T follicular helper cell (primary cell): ENCODE measurements around the gene KLF15.

ENCODE experiments used
- DNase-seq: peaks from one replicate; pipeline ENCODE4 v3.0.0-alpha.2; 2020; ENCODE audit warnings: low read depth

Gene KLF15

DNA sequence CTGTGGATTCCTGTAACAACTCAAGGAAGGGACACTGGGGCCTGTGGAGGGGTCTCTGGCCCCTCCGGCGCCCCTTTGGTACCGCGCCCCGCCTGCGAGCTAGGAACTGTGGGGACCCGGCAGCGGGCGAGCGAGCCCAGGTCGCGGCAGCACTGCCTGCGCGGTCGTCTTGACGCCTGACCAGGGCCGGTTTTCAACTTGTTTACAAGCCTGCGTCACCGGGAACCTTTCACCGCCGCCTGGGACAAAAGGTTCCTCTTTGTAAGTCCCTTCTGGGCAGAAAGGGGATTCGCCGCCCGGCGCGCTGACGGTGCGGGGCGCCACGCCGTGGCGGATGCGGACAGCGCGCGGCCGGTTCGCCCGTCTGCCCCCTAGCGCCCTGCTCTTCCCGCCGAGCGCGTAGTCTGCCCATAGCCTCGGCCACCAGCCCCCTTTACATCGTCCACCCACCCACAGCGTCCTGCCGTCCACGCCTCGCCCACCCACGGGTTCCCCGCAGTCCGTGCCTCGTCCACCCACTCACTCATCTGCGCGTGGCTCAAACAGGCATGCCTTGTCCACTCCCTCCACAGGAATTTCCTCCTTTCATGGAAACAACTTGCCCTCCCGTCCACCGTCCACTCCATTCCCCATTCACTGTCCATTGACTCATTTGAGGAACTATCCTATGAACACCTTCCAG, 32.0 kb upstream of the KLF15 start:
- no peak for DNase-seq

DNA sequence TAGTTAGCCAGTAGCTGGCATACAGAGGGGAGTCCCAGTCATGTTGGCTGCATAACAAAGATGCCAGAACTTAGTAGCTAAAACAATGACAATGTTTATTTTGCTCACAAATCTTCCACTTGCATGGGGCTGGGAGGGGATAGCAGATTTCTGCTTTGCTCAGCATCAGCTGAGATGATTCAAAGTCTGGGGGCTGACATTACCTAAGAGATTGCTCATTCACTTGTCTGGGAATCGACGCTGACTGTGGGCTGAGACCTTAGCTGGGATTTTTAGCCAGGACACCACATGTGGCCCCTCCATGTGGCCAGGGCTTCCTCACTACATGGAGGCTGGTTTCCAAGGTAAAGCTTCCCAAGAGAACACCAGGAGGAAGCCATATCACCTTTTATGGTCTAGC, 24.8 kb upstream of the KLF15 start:
- no peak for DNase-seq

DNA sequence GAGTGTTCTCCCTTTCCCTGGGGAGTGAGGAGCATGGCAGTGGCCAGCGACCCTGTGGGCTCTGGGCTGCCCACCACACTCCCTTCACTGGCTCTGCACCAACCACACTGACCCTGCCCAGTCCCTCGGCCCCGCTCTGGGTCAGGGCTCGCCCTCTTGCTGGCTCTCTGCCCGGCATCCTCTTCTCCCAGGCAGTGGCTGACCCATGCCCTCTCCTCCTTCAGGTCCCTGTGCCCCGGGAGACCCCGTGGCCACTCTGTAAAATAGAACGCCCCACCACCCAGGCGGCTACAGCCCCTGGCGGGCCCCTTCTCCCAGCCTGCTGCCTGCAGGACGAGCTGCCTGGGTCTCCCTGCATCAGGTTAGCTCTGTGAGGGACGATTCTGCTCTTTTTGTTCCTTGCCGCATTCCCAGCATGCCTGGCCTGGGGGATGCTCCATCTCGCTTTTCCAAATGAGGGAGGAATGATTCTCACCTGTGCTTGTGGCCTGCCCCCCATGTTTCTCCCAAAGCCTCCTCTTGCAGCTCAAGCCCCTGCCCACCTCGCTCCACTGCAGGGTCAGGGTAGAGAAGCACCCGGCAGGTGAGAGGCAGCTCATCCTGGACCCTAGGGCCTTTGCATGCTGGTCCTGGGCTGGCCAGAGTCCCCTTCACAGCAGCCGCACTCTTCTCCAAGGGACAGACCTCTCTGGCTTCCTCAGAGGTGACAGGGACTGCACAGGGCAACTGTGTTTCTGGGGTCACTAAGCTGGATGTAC, 23.0 kb upstream of the KLF15 start:
- no peak for DNase-seq

DNA sequence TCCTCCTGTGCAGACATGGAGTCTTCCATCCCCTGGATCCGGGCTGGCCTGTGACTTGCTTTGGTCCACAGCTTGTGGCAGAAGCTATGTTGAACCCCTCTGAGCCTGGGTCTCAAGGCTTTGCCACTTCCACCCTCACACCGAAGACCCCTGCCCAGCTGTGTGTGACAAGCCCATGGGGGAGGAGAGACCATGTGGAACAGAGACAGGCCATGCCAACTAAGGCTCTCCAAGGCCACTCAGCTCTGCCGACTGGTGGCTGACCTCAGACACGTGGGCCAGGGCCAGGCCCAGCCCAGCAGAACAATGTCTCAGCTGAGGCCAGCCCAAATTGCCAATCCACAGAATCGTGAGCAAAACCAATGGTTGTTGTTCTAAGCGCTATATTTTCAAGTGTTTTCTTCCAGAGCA, 21.1 kb upstream of the KLF15 start:
- no peak for DNase-seq

DNA sequence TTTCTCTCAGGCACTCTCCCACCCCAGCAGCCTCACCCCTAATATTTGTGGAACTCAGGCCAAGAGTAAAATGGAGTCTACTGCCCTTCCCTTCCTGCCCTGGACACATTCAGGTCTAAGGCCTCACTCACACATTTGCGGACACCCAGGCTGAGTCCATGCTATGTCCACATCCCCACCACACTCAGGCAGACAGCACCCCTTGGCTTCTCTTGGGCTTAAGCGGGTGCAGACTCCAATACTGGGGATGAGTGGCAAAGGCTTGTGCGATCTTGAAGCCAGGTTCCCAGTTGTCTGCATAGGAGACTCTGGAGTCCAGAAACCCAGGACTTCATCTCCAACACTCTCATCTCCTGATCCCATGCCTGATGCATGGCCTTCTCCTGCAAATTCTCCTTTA, 20.0 kb upstream of the KLF15 start:
- DNase-seq: no peak

DNA sequence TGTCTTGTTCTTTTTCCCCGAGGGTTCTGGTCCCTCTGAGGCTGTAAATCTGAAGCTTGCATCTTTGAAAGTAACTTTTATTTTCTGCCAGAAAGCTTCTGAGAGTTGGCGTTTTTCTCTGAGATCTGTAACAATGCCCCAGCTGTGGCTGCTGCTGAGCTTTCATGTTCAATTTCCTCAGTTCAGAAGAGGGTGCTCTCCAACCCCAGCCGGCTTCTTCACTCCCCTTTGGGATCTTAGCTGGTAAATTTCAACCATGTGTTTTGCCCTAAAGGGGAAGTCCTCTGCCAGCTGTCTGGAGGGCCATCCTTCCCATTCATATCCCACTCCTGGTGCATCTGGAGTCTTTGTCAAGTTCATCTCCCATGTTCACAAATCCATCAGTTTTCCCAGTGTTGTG, 19.2 kb upstream of the KLF15 start:
- no peak for DNase-seq

DNA sequence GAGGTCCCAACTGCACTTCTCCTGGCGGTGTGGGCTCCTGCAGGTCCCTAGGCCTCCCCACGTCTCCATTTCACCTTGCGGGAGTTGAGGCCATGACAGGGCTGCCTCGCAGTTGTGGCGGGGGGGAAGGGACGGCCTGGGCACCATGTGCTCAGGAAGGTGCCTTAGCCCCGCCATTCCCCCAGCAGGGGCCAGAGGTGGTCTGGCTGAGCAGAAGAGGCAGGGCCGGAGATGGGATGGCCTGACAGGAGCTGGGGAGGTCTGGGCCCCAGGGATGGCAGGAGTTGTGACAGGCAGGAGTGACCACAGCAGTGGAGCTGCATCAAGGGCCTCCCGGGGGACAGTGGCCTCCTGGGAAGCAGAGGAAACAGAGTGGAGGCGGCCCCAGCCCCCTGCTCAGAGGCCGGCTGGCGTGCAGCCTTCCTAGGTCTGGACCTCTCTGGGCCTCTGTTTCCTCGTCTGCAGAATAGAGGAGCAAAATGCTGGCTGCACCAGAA, 18.7 kb upstream of the KLF15 start:
- DNase-seq: no peak

DNA sequence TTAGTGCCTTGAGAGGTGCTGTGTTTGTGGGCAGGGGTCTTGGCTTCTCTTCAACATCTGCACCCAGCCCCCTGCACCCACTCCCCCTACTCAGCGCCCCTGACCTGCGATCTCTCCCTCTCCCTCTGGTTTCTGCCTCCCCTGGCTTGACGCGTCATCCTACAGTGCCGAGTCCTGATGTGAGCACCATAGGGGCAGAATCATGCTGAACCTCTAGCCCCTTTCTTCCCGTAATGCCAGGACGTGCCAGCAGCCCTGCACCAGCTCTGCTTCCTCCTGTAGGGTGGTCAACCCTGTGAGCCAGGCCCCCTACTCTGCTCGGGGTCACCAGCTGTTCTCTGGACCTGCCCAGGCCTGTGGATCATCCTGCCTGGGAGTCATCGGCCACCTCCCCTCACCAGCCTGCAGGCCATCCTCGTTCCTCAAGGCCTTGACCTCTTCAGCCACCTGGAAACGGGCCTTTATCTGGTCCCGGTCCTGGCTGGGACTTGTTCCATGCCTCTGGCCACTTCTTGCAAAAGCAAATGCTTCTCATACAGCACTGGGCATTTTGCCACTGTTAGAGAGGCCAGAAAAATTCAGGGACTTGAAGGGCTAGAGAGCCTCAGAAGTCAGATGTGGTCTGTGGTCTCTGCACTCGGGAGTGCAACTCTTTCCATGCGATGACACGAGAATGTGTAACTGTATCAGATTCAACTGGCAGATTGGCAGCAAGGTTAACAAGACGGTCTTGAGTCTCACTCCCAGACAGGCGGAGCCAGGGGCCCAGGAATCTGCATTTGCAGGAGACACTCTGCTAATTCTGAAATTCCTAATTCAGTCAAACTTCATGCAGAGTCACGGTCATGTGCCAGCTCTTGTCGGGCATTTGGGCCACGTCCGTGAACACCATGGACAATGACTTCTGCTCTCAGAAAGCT, 16.7 kb upstream of the KLF15 start:
- DNase-seq: no peak

DNA sequence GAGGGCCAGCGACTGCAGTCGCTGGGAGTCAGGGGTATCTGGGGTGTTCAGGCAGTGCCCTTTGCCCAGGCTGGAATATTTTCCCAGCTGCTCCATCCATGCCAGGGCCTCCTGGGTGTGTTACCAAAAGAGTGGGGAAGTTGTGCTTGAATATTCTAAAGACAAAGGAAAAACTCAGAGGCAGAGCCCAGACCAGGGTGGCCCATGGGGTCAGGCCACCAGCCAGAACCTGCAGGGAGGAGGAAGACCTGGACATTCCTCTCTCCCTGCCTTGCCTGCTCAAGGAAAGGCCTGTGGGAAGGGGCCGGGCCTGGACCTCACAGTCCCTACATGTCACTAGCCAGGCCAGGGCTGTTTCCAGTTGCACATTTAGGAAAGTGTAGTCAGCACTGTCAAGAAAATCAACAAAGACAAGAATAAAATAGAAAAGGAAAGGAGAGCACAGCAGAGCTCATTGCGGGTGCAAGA, 16.0 kb upstream of the KLF15 start:
- no peak for DNase-seq

DNA sequence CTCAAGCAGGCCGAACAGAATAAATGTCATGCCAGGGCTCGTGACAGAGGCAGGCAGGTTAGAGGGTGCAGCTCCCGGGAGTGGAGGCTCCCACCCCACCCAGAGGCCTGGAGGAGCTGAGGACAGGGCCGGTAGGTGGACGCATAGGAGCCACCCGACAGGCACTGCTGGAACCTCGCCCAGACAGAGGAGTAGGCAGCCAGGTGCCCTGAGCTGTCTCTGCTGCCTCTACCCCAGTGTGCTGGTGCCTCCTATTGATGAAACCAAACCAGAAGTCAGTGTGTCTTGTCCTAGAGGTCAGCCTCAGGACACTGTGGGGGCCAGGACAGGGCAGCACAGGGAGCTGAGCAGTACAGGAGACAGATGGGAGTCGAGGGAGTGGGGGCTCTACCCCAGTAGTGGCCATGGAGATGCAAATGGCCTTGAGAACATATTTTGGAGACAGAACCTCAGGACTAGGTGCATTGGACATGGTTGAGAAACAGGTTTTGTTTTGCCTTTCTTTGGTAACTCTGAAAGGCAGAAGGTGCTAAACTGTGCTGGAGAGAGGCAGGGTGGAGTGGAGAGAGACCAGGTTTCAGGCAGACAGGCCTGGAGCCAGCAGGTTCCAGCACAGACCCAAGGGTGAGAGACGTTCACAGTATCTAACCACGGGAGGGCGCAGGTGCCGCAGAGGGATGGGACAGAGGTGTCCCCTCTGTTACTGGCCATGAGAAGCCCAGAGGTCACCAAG, 15.4 kb upstream of the KLF15 start:
- no peak for DNase-seq

DNA sequence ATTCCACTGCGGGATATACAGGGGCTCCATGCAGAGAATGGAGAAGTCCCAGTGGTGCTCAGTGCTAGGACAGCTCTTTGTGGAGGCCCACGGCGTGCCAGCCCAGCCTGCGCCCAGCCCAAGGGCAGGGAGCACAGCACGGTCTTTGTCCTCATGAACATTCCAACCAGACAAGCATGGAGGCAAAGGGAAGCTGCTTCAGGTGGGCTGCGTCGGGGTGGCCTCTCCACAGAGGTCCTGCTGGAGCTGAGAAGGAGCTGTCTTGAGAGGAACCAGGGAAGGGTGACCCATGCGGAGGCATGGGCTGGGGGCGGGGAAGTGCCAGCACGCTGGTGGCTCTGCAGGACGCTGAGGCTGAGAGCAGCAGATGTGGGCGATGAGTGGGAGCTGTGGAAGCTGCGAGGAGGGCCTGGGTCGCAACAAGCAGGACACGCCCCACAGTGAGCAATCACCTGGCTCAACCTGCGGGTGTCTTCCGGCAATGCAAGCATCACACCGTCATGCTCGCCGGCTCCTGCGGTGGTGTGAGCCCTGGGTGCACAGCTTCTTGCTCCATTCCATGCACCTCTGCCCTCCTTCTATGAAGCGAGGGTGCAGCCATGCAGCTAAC, 14.0 kb upstream of the KLF15 start:
- no peak for DNase-seq

DNA sequence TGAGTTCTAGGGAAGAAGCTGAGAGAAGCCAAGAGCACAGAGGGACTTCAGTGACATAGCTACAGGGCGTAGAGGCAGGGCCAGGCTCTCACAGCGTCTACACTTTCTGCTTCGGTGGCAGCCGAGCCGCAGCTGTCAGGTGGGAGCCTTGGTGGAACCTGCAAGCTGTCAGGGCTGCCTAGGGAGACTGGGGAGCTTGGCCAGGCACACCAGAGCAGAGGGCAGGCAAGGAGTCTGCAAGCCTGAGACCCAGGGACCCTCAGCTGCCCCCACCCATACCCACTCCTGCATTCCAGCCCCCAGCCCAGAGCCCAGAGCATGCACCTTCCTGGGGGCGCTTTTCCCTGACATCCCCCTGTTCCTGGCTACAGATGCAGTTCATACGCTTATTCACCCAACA, 13.4 kb upstream of the KLF15 start:
- DNase-seq: no peak

DNA sequence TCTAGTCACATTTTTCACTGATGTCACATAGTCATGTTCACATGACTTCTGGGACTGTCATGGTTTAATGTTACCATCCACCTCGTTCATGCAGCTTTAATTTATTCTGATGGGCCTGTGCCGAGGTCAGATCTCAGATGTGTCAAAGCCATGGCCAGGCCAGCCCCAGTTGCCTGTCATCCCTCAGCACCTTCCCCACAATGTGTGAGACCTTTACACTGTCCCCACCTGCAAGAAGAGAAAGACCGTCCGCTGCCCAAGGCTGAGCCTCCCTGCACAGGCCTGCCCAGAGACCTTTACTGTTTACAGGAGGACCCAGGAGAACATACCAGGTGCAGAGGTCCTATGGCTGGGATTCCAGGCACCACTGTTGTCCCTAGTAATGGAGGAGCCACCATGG, 12.8 kb upstream of the KLF15 start:
- no peak for DNase-seq

DNA sequence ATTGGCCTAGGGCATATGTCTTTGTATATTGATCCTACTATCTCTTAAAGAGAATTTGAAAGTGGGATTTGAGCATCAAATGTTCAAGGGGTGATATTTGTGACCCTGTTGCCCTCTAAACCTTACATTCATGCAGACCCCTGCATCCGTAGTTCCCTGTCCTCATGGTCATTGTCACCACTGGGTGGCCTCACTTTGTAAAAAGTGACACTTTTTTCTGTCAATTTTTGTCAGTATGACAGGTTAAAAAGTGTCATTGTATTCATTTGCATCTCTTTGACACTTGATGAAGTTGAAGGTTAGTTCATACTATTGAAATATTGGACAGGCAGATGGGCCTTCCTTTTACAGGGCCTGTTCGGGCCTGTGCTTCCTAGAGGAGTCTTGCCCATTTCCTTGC, 12.3 kb upstream of the KLF15 start:
- no peak for DNase-seq

DNA sequence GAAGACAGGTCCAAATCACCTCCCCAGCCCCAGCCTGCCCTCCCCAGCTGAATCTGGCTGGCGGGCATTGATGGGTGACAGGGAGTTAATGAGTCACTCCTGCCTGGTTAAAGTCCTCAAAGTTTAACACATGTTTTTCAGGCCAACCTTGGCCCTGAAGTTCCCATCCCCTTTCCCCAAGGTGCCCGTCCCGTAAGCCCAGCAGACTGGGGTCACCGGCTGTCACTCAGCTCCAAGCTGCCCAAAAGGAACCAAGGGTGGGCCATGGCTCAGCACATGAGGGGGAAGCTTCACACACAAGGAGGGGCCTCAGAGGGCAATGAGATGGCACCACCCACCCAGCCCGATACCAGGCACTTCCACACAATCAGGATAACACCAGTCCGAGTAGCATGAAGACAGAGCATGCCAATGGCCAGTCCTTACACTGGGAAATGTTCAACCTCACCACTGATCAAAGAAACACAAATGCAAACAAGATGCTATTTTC, 10.2 kb upstream of the KLF15 start:
- no peak for DNase-seq

DNA sequence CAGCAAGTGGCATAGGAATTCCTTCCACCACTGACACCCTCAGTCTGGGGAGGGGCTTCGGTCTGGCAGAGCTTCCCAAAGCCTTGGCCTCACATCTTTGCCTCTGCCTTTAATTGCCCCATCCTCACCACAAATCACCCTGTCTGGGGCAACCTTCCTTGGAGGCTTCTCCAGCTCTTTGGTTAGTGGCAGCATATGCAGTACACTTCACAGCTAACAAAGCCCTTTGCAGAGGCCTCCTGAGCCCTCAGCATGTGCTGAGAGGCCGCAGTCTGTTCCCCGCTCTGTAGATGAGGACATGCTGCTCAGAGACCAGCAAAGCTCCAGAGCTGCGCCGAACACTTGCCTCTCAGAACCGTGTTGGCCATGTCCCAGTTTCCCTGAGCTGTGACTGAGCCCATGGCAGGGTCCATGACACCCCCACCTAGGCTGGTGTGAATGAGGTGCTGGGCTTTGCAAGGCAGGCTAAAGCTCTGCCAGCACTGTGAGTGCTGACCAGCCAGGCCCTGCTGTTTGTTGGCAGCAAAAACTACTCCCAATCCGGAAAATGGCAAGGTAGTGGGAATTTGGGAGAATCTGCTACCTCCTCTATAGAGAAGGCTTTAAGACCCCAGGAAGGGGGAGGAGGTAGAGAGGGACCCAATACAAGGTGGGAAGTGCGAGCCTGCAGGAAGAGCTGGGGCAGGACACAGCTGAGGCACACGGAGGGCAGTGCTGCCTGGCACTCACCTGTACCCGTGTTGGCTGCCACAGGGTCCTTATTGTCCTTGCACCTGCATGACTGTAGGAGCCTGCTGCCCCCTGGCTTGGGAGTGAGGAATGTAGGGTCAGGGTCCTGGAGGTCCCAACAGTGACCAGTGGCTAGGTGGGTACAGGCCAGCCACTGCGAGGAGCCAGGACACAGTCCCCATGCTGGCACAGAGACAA, 8.4 kb upstream of the KLF15 start:
- DNase-seq: no peak

DNA sequence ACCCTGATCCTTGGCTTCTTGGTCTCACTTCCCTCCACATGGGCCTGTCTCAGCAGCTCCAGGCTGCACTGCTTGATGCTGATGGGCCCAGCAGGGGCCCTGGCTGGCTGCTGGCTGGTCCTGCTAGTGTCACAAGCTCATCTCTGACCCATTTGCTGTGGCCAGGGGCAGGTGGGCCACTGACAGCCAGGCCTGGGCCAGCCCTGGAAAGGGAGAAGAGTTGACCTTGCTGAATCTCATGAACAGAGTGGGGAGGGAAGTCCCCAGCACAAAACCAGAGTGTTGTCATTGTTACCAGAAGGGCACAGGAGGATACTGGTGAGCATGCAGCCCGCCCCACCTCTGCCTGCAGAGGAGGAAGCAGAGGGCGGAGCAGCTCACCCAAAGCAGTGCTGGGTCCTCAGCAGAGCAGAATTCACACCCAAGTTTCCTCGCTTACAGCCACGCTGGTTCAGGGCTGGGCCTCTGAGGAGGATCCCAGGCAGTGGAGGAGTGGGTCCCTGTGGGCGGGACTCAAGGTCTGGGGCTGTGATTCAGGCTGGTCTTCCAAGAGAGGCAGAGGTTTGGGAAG, 7.6 kb upstream of the KLF15 start:
- no peak for DNase-seq

DNA sequence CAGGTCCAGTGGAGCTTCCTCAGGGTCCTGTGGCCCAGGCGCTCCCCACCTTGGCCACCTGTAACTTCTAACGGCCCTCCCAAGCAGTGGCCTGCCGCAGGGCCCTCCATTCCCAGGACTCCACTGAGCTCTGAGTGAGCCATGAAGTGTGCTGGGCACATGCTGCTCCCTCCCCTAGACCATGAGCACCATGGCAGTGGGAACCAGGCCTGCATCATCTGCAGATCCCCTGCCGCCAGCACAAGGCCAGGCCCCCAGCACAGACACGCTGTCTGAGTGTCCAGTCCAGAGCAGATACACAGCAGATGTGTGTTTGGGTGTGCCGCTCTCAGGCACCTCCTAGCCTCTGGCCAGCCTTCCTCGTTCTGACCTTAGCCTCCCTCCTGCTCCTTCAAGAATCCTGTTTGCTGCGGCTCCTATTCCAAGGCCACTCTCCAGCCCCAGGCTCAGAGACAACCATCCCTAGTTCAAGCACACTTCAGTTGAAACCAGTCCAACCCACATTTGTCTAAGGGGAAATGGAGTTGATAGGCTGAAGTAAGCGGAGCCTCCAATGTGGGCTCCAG, 7.0 kb upstream of the KLF15 start:
- no peak for DNase-seq

DNA sequence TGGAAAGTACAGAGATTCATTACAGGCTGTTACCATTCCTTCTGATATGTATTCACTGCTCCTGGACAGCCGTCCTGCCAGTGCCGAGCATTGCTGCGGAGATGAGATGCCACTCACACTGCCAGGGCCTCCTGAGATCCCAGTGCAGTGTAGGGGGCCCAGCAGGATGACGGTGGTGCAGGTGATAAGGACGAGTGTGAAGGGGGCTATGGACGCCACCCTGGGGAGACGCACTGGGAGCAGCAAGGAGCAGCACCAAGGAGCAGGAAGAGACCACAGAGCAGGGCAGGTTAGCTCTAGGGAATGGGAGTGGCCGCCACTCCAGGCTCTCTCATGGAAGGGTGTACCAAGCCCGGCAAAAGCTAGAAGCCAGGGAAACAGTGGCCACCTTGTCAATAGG, 4.0 kb upstream of the KLF15 start:
- DNase-seq: no peak
